Measurements from ENCODE around the gene PKD1L1. TPM values are rescaled to one million over a fixed set of nuclear protein-coding genes. Genes with fewer than 3 reads are reported as not detected.

Gene PKD1L1
- total RNA-seq, 1 donor from 2014 or later, result 0.19 TPM

- peaks cover 22% of the 10 kb centered on the region for H3K4me1 Mint-ChIP-seq
- H3K9me3 Mint-ChIP-seq, result no peaks in the 10 kb centered on the region
- H3K36me3 Mint-ChIP-seq (ENCODE audit: low read depth), result peaks cover 13% of the 10 kb centered on the region
- H3K27me3 Mint-ChIP-seq (ENCODE audit: low read depth), result no peaks in the 10 kb centered on the region
- peak; percentile 79 for DNase-seq (ENCODE audit: low read depth, low spot score)
- no peak for TF ChIP-seq CTCF (conservative IDR thresholded peaks at IDR 0.05)
- peak within 1 kb of the TSS; percentile 96 for H3K27ac Mint-ChIP-seq (ENCODE audit: unreplicated experiment)
- peak within 1 kb of the TSS; percentile 96 for H3K4me3 Mint-ChIP-seq
These were observed 31.0 kb upstream of the PKD1L1 start, which contains the start of gene HUS1 for GRCh38 chr7:47979145-47979831. HUS1 (minus strand) TSS chr7:47979615; CDS start chr7:47979519, 96 bp downstream.

GRCh38 chr7:47978790-47979144 lies 30.5 kb upstream of the PKD1L1 start:
- no peaks in the 10 kb centered on the region for H3K27me3 Mint-ChIP-seq (ENCODE audit: low read depth)
- no peak for TF ChIP-seq CTCF (conservative IDR thresholded peaks at IDR 0.05)
- H3K36me3 Mint-ChIP-seq (ENCODE audit: low read depth), result peaks cover 16% of the 10 kb centered on the region
- no peaks in the 10 kb centered on the region for H3K9me3 Mint-ChIP-seq
- DNase-seq (ENCODE audit: low read depth, low spot score), result no peak
- peaks cover 22% of the 10 kb centered on the region for H3K4me1 Mint-ChIP-seq
- H3K27ac Mint-ChIP-seq (ENCODE audit: unreplicated experiment), result peak overlapping the region; percentile 96
- peak overlapping the region; percentile 96 for H3K4me3 Mint-ChIP-seq

- Mint-ChIP-seq H3K27ac (ENCODE audit: unreplicated experiment) (no peak overlapping the region), H3K4me1 (peaks cover 24% of the 10 kb centered on the region), H3K36me3 (ENCODE audit: low read depth) (peaks cover 22% of the 10 kb centered on the region), H3K4me3 (no peak overlapping the region), H3K9me3 (no peaks in the 10 kb centered on the region), H3K27me3 (ENCODE audit: low read depth) (no peaks in the 10 kb centered on the region)
- no peak for TF ChIP-seq CTCF (conservative IDR thresholded peaks at IDR 0.05)
- DNase-seq (ENCODE audit: low read depth, low spot score), result no peak
These were observed 25.5 kb upstream of the PKD1L1 start for GRCh38 chr7:47973739-47974138.

- Mint-ChIP-seq H3K27ac (ENCODE audit: unreplicated experiment) (no peak overlapping the region), H3K4me1 (peaks cover 11% of the 10 kb centered on the region), H3K27me3 (ENCODE audit: low read depth) (no peaks in the 10 kb centered on the region), H3K4me3 (no peak overlapping the region), H3K9me3 (no peaks in the 10 kb centered on the region), H3K36me3 (ENCODE audit: low read depth) (peaks cover 28% of the 10 kb centered on the region)
- no peak for DNase-seq (ENCODE audit: low read depth, low spot score)
- no peak for TF ChIP-seq CTCF (conservative IDR thresholded peaks at IDR 0.05)
These were observed 22.5 kb upstream of the PKD1L1 start for GRCh38 chr7:47970761-47971160.

GRCh38 chr7:47968847-47969774 lies 20.8 kb upstream of the PKD1L1 start:
- peaks cover 29% of the 10 kb centered on the region for H3K36me3 Mint-ChIP-seq (ENCODE audit: low read depth)
- H3K27ac Mint-ChIP-seq (ENCODE audit: unreplicated experiment), result peak overlapping the region; percentile 46
- H3K4me3 Mint-ChIP-seq, result no peak overlapping the region
- DNase-seq (ENCODE audit: low read depth, low spot score), result peak; percentile 82
- no peaks in the 10 kb centered on the region for H3K9me3 Mint-ChIP-seq
- no peaks in the 10 kb centered on the region for H3K27me3 Mint-ChIP-seq (ENCODE audit: low read depth)
- TF ChIP-seq CTCF (conservative IDR thresholded peaks at IDR 0.05), result peak; percentile 94
- H3K4me1 Mint-ChIP-seq, result peaks cover 11% of the 10 kb centered on the region

Measured in neural crest cell (in vitro differentiated cells).